ENCODE results near the gene FLNB. TPM values are rescaled to one million over a fixed set of nuclear protein-coding genes. Genes with fewer than 3 reads are reported as not detected.

Gene FLNB
- total RNA-seq, 1 experiment from 2014 or later, result 83.4 TPM

DNA sequence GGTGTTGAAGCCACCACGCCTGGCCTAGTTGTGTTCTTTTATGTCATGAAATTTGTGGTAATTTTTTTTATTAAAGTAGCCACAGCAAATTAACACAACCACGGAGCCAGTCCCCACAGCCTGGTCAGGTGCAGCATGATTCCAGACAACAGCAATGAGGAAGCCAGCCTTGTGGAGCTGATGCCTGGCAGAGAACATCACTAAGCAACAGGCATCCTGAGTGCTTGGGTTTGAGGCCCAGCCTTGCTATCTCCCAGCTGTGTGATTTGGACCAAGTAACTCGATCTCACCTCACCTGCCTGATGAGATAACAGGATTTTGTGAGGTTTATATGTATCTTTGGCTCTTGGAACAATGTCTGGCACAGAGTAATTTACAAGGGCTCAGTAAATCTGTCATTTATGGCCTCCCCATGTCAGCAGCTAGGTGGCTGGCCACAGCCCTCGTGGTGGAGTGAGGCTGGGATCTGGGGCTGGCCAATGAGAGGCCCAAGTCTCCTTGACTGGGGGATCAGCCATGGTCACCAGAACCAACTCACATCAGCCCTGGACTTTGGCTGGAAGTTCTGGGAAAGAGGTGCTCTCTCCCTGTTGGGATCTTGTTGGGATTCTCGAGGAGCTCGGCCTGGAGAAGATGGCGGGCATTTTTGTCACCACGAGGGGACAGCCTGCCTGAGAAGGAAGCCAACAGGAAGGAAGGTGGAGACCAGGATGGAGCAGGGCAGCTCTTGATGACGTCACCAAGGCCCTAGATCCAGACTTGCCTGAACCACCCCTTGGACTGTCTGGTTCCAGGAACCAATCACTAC lies 22.8 kb upstream of the FLNB start:
- Histone ChIP-seq H3K79me2 (ENCODE audit: insufficient read depth, low read length) (no peaks in the 10 kb centered on the region), H2AFZ (ENCODE audit: low read length) (no peak overlapping the region), H2BK12ac (ENCODE audit: insufficient read length, low read depth, low read length) (no peak overlapping the region), H4K5ac (ENCODE audit: insufficient read length, low read depth, low read length) (no peak overlapping the region), H3K23me2 (ENCODE audit: insufficient read length, low read depth, low read length, poor library complexity, severe bottlenecking) (no peaks in the 10 kb centered on the region), H3K9me3 (ENCODE audit: control insufficient read depth, low read depth, low read length) (no peaks in the 10 kb centered on the region), H3K4ac (ENCODE audit: low read depth, low read length) (no peak overlapping the region), H4K8ac (replicated peaks; ENCODE audit: insufficient read length, low read depth, low read length) (no peak overlapping the region), H3K27me3 (ENCODE audit: insufficient read depth, low read length) (no peaks in the 10 kb centered on the region), H3K14ac (ENCODE audit: insufficient read depth, low read length) (no peak overlapping the region), H2BK120ac (ENCODE audit: low read depth, low read length, poor library complexity, severe bottlenecking) (no peak overlapping the region), H4K20me1 (ENCODE audit: control insufficient read depth, insufficient read depth, insufficient read length) (no peaks in the 10 kb centered on the region), H3K79me1 (ENCODE audit: insufficient read depth, low read depth, low read length, poor library complexity, severe bottlenecking) (no peaks in the 10 kb centered on the region), H3K56ac (ENCODE audit: insufficient read length, low read depth, low read length) (no peak overlapping the region), H4K91ac (ENCODE audit: insufficient read length, low read depth, low read length) (no peak overlapping the region), H3T11ph (ENCODE audit: low read length) (no peak overlapping the region), H2BK5ac (ENCODE audit: insufficient read length, low read length) (no peak overlapping the region), H3K4me2 (ENCODE audit: insufficient read depth, insufficient read length, low read length) (no peak overlapping the region), H2BK15ac (ENCODE audit: low read depth, low read length) (no peak overlapping the region; the same call in 1 of the 2 replicates), H2BK20ac (ENCODE audit: low read depth, low read length, poor library complexity, severe bottlenecking) (no peak overlapping the region), H3K27ac (ENCODE audit: insufficient read length, low read depth, low read length) (no peak overlapping the region), H3K18ac (ENCODE audit: insufficient read length, low read depth, low read length) (no peak overlapping the region), H2AK5ac (ENCODE audit: insufficient read length, low read length) (no peak overlapping the region), H3K23ac (ENCODE audit: insufficient read length, low read depth, low read length) (no peak overlapping the region), H3K9ac (ENCODE audit: extremely low read depth, insufficient read length, low read length) (no peak overlapping the region), H3K4me1 (ENCODE audit: insufficient read depth, low read length) (no peaks in the 10 kb centered on the region; the same call in 1 of the 2 replicates)
- DNase-seq, result no peak
- H3K27ac Mint-ChIP-seq, result no peak overlapping the region
- TF ChIP-seq, protein P1, sequence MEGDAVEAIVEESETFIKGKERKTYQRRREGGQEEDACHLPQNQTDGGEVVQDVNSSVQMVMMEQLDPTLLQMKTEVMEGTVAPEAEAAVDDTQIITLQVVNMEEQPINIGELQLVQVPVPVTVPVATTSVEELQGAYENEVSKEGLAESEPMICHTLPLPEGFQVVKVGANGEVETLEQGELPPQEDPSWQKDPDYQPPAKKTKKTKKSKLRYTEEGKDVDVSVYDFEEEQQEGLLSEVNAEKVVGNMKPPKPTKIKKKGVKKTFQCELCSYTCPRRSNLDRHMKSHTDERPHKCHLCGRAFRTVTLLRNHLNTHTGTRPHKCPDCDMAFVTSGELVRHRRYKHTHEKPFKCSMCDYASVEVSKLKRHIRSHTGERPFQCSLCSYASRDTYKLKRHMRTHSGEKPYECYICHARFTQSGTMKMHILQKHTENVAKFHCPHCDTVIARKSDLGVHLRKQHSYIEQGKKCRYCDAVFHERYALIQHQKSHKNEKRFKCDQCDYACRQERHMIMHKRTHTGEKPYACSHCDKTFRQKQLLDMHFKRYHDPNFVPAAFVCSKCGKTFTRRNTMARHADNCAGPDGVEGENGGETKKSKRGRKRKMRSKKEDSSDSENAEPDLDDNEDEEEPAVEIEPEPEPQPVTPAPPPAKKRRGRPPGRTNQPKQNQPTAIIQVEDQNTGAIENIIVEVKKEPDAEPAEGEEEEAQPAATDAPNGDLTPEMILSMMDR (conservative IDR thresholded peaks at IDR 0.05), result no peak
- no peak overlapping the region for H3K4me3 Mint-ChIP-seq
- H3K36me3 Mint-ChIP-seq (ENCODE audit: insufficient read depth in 1 of 3, low read depth in 3 of 3), result no peaks in the 10 kb centered on the region; a peak in 1 of 7 replicates
- peaks cover 10 to 11% of the 10 kb centered on the region in 2 experiments for H3K4me1 Mint-ChIP-seq
- H3K9me3 Mint-ChIP-seq, result no peaks in the 10 kb centered on the region
- peaks cover 4% of the 10 kb centered on the region for H3K27me3 Mint-ChIP-seq (ENCODE audit: low read depth)
- WGBS (ENCODE audit: extremely low coverage, insufficient read length, low lambda C conversion rate), result no CpG with 5 or more reads among the region's 9 CpGs

All from H9 (cell line).